HK-2 (cell line): Measurements from ENCODE around the gene SNAP23.
"Not testable (repeated sequence)": the region's sequence is repeated elsewhere in the genome, so short reads cannot be mapped to it uniquely, and the experiment has no call there.

ENCODE experiments used
- DNase-seq: peaks from one replicate; pipeline ENCODE4 v3.0.0-alpha.2; 2018; ENCODE audit not compliant: unreplicated experiment

SNAP23 gene

GRCh38 chr15:42498212-42499068, 3.0 kb downstream of the SNAP23 start:
- no peak for DNase-seq

- DNase-seq, result no peak
These were observed 4.6 kb downstream of the SNAP23 start for GRCh38 chr15:42499858-42500609.

- DNase-seq, result no peak
These were observed 7.0 kb downstream of the SNAP23 start for GRCh38 chr15:42502477-42502876.

- no peak for DNase-seq
These were observed 8.4 kb downstream of the SNAP23 start for GRCh38 chr15:42503825-42504224.

- DNase-seq, result no peak
These were observed 9.2 kb downstream of the SNAP23 start for GRCh38 chr15:42504631-42505030.

GRCh38 chr15:42507514-42507913, 12.1 kb downstream of the SNAP23 start:
- no peak for DNase-seq

GRCh38 chr15:42508263-42508690, 12.8 kb downstream of the SNAP23 start:
- no peak for DNase-seq

- DNase-seq, result no peak
These were observed 15.0 kb downstream of the SNAP23 start for GRCh38 chr15:42510258-42511006.

GRCh38 chr15:42511007-42511391, 15.6 kb downstream of the SNAP23 start:
- DNase-seq, result no peak

GRCh38 chr15:42523331-42523730, 27.9 kb downstream of the SNAP23 start:
- DNase-seq, result no peak

GRCh38 chr15:42528970-42529369, 33.5 kb downstream of the SNAP23 start:
- DNase-seq, result no peak

GRCh38 chr15:42533246-42533645, 37.8 kb downstream of the SNAP23 start:
- no peak for DNase-seq

- no peak for DNase-seq
These were observed 49.6 kb downstream of the SNAP23 start for GRCh38 chr15:42544853-42545629.

- no peak for DNase-seq
These were observed 52.4 kb downstream of the SNAP23 start for GRCh38 chr15:42547918-42548248.

- peak; percentile 80 for DNase-seq
These were observed 53.0 kb downstream of the SNAP23 start, which contains the start of the genes HAUS2 and LRRC57 for GRCh38 chr15:42548249-42549031. TSS of gene HAUS2 (plus strand) at chr15:42548838. CDS start at chr15:42548873, 35 bp downstream. TSS of gene LRRC57 (minus strand) at chr15:42548793. CDS start at chr15:42548434, 359 bp downstream.

GRCh38 chr15:42549032-42549491, 53.6 kb downstream of the SNAP23 start:
- DNase-seq, result no peak

- DNase-seq, result no peak
These were observed 54.4 kb downstream of the SNAP23 start for GRCh38 chr15:42549741-42550392.

GRCh38 chr15:42553554-42553953, 58.1 kb downstream of the SNAP23 start:
- no peak for DNase-seq

GRCh38 chr15:42556550-42557207, 61.2 kb downstream of the SNAP23 start:
- DNase-seq, result not testable (repeated sequence)
